AG10803 (cell line): ENCODE measurements around the gene GCGR.

Experiments used
- DNase-seq: peaks from one replicate; pipeline ENCODE4 v3.0.0; 2010; ENCODE audit warnings: low read depth
- H3K4me3 ChIP-seq: 2 replicates; pipeline ENCODE4 v1.5.1; 2011; ENCODE audit warnings: mild to moderate bottlenecking, low read length, control low read depth
- TF ChIP-seq, protein P1 (sequence below): conservative IDR thresholded peaks from 2 replicates; pipeline ENCODE4 v1.5.1; 2011; ENCODE audit warnings: mild to moderate bottlenecking, low read length, control low read depth, inconsistent platforms

The GCGR gene

GRCh38 chr17:81858170-81858966 is 54.4 kb downstream of the GCGR start:
- DNase-seq, result no peak
- TF ChIP-seq, protein P1, sequence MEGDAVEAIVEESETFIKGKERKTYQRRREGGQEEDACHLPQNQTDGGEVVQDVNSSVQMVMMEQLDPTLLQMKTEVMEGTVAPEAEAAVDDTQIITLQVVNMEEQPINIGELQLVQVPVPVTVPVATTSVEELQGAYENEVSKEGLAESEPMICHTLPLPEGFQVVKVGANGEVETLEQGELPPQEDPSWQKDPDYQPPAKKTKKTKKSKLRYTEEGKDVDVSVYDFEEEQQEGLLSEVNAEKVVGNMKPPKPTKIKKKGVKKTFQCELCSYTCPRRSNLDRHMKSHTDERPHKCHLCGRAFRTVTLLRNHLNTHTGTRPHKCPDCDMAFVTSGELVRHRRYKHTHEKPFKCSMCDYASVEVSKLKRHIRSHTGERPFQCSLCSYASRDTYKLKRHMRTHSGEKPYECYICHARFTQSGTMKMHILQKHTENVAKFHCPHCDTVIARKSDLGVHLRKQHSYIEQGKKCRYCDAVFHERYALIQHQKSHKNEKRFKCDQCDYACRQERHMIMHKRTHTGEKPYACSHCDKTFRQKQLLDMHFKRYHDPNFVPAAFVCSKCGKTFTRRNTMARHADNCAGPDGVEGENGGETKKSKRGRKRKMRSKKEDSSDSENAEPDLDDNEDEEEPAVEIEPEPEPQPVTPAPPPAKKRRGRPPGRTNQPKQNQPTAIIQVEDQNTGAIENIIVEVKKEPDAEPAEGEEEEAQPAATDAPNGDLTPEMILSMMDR, result no peak
- H3K4me3 ChIP-seq, result peak overlapping the region; percentile 95

- peak overlapping the region; percentile 95 for H3K4me3 ChIP-seq
- DNase-seq, result peak; percentile 17
- TF ChIP-seq, protein P1, result no peak
Observed at GRCh38 chr17:81858967-81859905, 55.3 kb downstream of the GCGR start.

DNA sequence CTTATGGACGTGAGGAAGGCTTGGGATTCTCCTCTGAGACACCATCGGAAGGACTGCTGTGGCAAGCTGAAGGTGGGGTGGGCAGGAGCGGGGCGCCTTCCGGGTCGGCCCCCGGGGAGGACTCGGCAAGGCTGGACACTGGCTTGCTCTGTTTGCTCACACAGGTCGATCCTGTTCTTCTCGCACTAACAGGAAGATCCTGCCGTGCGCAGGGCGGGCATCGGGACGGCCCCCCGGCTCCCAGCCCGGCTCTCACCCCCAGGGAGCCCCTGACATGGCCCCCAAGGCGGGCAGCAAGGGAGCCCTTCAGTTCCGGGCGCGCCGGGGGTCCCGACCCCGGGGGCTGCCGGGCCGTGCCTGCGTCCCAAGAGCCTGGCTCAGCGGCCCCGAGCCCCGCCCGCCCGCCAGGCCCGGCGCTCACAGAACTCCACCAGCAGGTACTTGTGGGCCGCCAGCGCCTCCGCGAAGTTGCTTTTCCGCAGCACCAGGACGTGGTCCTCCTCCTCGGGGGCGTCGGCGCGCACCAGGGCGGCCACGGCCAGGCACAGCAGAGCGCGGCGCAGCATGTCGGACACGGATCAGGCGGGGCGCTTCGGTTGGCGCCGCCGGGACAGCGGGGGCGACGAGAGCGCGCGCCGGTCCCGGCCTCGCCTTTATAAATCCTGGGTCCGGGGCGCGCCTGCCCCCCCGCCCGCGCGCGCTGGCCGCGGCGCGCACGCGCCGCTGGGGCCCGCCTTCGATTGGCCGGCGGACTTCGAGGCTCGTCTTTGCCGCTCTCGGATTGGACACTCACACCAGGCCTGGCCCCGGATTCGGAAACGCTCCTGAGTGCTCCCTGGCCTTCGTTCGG is 56.2 kb downstream of the GCGR start, which contains the start of gene P4HB:
Gene P4HB, minus strand, starts transcription at position 630 of the 850 bp plus-strand sequence. Its CDS starts 64 bp downstream, at position 566.
- H3K4me3 ChIP-seq, result peak within 1 kb of the TSS; percentile 95
- TF ChIP-seq, protein P1, result no peak
- no peak for DNase-seq

- H3K4me3 ChIP-seq, result peak overlapping the region; percentile 86
- TF ChIP-seq, protein P1, result no peak
- DNase-seq, result peak; percentile 100
Observed at GRCh38 chr17:81860756-81861568, 57.0 kb downstream of the GCGR start.

GRCh38 chr17:81863123-81863675 is 59.2 kb downstream of the GCGR start:
- H3K4me3 ChIP-seq, result no peak overlapping the region
- peak; percentile 53 for DNase-seq

More at GRCh38 chr17:81863123-81863675, 59.2 kb downstream of the GCGR start:
- TF ChIP-seq, protein P1, result no peak
